ENCODE measurements around the gene COMMD1.

Gene COMMD1

GRCh38 chr2:62101886-62102285 lies 196.4 kb downstream of the COMMD1 start:
- Histone ChIP-seq H3K36me3 (no peaks in the 10 kb centered on the region), H3K9me3 (no peaks in the 10 kb centered on the region), H3K4me1 (0 out of 2 replicates have a peak, but pooled peaks cover 4% of the 10 kb centered on the region), H3K27me3 (no peaks in the 10 kb centered on the region), H3K4me3 (ENCODE audit: low read depth, low read length) (no peak overlapping the region)
- TF ChIP-seq CTCF (IDR thresholded peaks at IDR 0.05; ENCODE audit: low read depth, low read length) = no peak
- DNase-seq = no peak

GRCh38 chr2:62102402-62102920 lies 197.0 kb downstream of the COMMD1 start:
- 0 out of 2 replicates have a peak, but pooled peaks cover 4% of the 10 kb centered on the region for H3K4me1 ChIP-seq
- no peak for DNase-seq

GRCh38 chr2:62109554-62109953 lies 204.1 kb downstream of the COMMD1 start:
- Histone ChIP-seq H3K4me1 (peaks cover 4% of the 10 kb centered on the region; the same call in 1 of the 2 replicates), H3K27me3 (no peaks in the 10 kb centered on the region), H3K4me3 (ENCODE audit: low read depth, low read length) (no peak overlapping the region), H3K36me3 (no peaks in the 10 kb centered on the region), H3K9me3 (no peaks in the 10 kb centered on the region)
- DNase-seq = no peak
- no peak for TF ChIP-seq CTCF (IDR thresholded peaks at IDR 0.05; ENCODE audit: low read depth, low read length)

More at GRCh38 chr2:62102402-62102920, 197.0 kb downstream of the COMMD1 start:
- no peak for TF ChIP-seq CTCF (IDR thresholded peaks at IDR 0.05; ENCODE audit: low read depth, low read length)
- Histone ChIP-seq H3K9me3 (no peaks in the 10 kb centered on the region), H3K4me3 (ENCODE audit: low read depth, low read length) (no peak overlapping the region), H3K27me3 (no peaks in the 10 kb centered on the region), H3K36me3 (no peaks in the 10 kb centered on the region)

GRCh38 chr2:62110415-62111025 lies 205.0 kb downstream of the COMMD1 start:
- H3K27me3 ChIP-seq = no peaks in the 10 kb centered on the region
- DNase-seq = no peak
- H3K4me3 ChIP-seq (ENCODE audit: low read depth, low read length) = no peak overlapping the region
- peaks cover 4% of the 10 kb centered on the region; the same call in 1 of the 2 replicates for H3K4me1 ChIP-seq
- no peak for TF ChIP-seq CTCF (IDR thresholded peaks at IDR 0.05; ENCODE audit: low read depth, low read length)
- no peaks in the 10 kb centered on the region for H3K9me3 ChIP-seq
- no peaks in the 10 kb centered on the region for H3K36me3 ChIP-seq

- H3K27me3 ChIP-seq = no peaks in the 10 kb centered on the region
- no peak for TF ChIP-seq CTCF (IDR thresholded peaks at IDR 0.05; ENCODE audit: low read depth, low read length)
- no peak for DNase-seq
- no peaks in the 10 kb centered on the region for H3K36me3 ChIP-seq
- H3K4me1 ChIP-seq = no peaks in the 10 kb centered on the region; the same call in 1 of the 2 replicates
- H3K9me3 ChIP-seq = no peaks in the 10 kb centered on the region
- no peak overlapping the region for H3K4me3 ChIP-seq (ENCODE audit: low read depth, low read length)
Measured at GRCh38 chr2:62112179-62112578, 206.7 kb downstream of the COMMD1 start.

- Histone ChIP-seq H3K9me3 (no peaks in the 10 kb centered on the region), H3K4me3 (ENCODE audit: low read depth, low read length) (no peak overlapping the region), H3K4me1 (peaks cover 12% of the 10 kb centered on the region), H3K27me3 (no peaks in the 10 kb centered on the region), H3K36me3 (no peaks in the 10 kb centered on the region)
- DNase-seq = peak; percentile 16
- TF ChIP-seq CTCF (IDR thresholded peaks at IDR 0.05; ENCODE audit: low read depth, low read length) = no peak
Measured at GRCh38 chr2:62114564-62114963, 209.1 kb downstream of the COMMD1 start.
